ENCODE measurements around the gene COL4A3.

DNA sequence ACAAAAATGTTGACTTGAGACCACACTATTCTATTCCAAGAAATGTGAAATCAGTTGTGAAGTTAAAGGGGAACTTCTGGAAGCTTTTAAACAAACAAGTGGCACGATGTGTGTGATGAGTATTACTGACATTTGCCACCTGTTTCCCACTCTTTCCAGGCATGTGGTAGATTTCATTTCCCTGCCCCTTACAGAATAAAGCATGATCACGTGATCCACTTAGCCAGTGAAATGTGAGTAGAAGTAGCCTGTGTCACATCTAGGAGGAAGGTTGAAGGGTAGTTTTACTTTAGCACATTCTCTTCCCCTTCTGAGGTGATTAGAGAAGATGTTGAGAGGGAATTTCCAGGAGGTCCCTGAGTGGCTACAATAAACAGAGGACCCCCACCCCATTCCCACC lies 4.3 kb upstream of the COL4A3 start:
- TF ChIP-seq, protein P1, sequence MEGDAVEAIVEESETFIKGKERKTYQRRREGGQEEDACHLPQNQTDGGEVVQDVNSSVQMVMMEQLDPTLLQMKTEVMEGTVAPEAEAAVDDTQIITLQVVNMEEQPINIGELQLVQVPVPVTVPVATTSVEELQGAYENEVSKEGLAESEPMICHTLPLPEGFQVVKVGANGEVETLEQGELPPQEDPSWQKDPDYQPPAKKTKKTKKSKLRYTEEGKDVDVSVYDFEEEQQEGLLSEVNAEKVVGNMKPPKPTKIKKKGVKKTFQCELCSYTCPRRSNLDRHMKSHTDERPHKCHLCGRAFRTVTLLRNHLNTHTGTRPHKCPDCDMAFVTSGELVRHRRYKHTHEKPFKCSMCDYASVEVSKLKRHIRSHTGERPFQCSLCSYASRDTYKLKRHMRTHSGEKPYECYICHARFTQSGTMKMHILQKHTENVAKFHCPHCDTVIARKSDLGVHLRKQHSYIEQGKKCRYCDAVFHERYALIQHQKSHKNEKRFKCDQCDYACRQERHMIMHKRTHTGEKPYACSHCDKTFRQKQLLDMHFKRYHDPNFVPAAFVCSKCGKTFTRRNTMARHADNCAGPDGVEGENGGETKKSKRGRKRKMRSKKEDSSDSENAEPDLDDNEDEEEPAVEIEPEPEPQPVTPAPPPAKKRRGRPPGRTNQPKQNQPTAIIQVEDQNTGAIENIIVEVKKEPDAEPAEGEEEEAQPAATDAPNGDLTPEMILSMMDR (IDR thresholded peaks at IDR 0.05) = no peak
- no peak for TF ChIP-seq POLR2A (IDR thresholded peaks at IDR 0.05)

Measured in adrenal gland (tissue), 5 donors.